Adrenal gland (tissue), 5 donors: ENCODE measurements around the gene THBD.

ENCODE experiments used
- POLR2A ChIP-seq, 2 donors: fragments of 450-650 bp; IDR thresholded peaks; one replicate each; pipeline ENCODE4 v1.6.1; 2017; ENCODE audit warnings: antibody characterized with exemption in 2 of 2, mild to moderate bottlenecking in 2 of 2, moderate library complexity in 1 of 2
- TF ChIP-seq, protein P1 (sequence below), 6 experiments: fragments of 450-650 bp in 4 of 6; fragments of 200-600 bp in 2 of 6; sonication (generic) in 1 of 6; IDR thresholded peaks; 1 replicate in 5 of 6; 2 replicates in 1 of 6; pipeline versions ENCODE4 v1.5.1 to v1.8.0; 2016 to 2021; ENCODE audit warnings: antibody characterized with exemption in 6 of 6, mild to moderate bottlenecking in 2 of 6, moderate library complexity in 1 of 6
- donor health status: DM: no; HTN: no; CAD: no.

DNA sequence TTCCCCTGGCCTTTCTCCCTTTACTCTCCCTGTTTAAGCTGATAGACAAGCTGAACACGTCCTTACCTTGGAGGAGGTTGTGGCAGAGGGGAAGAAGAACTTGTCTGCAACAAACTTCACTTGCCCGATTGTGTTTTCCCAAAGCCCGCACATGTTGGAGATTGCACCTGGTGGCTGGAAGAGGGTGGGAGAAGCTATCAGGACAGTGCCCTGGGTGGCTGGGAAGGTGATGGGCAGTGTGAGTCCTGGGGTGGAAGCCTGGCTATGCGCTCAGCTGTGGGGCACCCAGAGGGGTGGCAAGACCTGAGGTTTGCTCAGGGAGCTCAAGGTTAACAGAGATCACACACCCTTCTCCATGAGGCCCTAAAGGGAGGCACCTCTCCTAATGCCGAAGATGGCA is 39.4 kb downstream of the THBD start:
- TF ChIP-seq, protein P1, sequence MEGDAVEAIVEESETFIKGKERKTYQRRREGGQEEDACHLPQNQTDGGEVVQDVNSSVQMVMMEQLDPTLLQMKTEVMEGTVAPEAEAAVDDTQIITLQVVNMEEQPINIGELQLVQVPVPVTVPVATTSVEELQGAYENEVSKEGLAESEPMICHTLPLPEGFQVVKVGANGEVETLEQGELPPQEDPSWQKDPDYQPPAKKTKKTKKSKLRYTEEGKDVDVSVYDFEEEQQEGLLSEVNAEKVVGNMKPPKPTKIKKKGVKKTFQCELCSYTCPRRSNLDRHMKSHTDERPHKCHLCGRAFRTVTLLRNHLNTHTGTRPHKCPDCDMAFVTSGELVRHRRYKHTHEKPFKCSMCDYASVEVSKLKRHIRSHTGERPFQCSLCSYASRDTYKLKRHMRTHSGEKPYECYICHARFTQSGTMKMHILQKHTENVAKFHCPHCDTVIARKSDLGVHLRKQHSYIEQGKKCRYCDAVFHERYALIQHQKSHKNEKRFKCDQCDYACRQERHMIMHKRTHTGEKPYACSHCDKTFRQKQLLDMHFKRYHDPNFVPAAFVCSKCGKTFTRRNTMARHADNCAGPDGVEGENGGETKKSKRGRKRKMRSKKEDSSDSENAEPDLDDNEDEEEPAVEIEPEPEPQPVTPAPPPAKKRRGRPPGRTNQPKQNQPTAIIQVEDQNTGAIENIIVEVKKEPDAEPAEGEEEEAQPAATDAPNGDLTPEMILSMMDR (IDR thresholded peaks at IDR 0.05), result no peak
- TF ChIP-seq POLR2A (IDR thresholded peaks at IDR 0.05), result no peak
